Endometrial microvascular endothelial cells (primary cell): ENCODE results near the gene FXN. TPM values are rescaled to one million over a fixed set of nuclear protein-coding genes. Genes with fewer than 3 reads are reported as not detected.
"Not testable (repeated sequence)": the region's sequence is repeated elsewhere in the genome, so short reads cannot be mapped to it uniquely, and the experiment has no call there.

Experiments used
- in situ Hi-C: cut with HindIII; loops from 2 replicates; pipeline ENCODE4 v1.10.0; 2017; ENCODE audit warnings: low sequenced_read_pairs, low pct_unique_long_range_greater_than_20kb; ENCODE audit errors: inconsistent ontology term
- total RNA-seq: library from RNA; depleted of rRNA; stranded (reverse); fragments of >200 nt; gene quantifications from one replicate; pipeline ENCODE4 v1.2.3, GENCODE V29; 2015; ENCODE audit errors: inconsistent ontology term

FXN gene
- 20.3 TPM for total RNA-seq

- in situ Hi-C loops, result no loop called here
Measured at GRCh38 chr9:69035438-69036308, at the start of gene FXN. Gene FXN, plus strand, starts transcription at chr9:69035752. Its CDS starts 31 bp downstream, at chr9:69035783.

DNA sequence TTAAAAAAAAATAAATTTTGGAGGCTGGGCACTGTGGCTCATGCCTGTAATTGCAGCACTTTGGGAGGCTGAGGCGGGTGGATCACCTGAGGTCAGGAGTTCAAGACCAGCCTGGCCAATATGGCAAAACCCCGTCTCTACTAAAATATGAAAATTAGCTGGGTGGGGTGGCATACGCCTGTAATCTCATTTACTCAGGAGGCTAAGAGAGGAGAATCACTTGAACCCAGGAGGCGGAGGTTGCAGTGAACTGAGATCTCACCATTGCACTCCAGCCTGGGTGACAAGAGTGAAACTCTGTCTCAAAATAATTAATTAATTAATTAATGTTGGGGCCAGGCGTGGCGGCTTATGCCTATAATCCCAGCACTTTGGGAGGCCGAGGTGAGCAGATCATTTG, 48.6 kb upstream of the FXN start:
- in situ Hi-C loops, result not testable (repeated sequence)

DNA sequence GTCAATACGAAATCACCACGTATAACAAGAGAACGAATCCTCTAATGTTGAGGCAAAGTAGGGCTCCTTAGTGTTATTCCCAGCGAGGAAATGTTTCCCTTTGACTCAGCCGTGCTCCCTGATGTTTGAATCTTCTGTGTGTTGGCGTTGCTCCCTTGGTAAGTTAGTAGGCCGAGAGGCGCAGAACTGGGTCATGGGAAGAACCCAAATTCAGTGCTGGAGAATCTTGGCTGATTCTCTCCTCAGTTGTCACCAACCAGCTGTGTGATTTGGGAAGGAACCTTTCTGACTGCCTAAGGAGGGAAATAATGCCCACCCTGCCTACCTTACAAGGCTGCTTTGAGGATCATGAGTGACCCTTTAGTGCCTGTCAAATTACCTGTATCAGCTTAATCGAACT, 44.1 kb upstream of the FXN start:
- in situ Hi-C loops, result no loop called here

GRCh38 chr9:68995776-68996175, 39.8 kb upstream of the FXN start:
- in situ Hi-C loops, result no loop called here

DNA sequence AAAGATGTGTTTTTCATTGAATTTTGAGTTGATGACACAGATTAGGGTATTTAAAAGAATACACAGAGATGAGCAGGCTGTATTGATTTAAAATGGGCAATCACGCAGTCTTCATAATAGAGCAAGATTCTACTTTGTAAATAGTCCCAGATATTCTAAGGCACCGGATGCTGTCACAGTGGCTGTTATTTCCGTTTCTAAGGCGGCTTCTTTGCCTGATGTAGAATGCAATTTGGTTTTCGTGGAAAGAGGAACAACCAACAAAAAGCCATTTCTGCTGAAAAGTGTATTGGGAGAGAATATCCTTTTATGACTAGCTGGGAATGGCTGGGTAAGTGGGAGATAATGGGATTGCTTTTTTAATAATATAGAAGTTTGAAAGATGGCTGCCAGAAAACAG, 39.1 kb upstream of the FXN start:
- in situ Hi-C loops, result no loop called here

DNA sequence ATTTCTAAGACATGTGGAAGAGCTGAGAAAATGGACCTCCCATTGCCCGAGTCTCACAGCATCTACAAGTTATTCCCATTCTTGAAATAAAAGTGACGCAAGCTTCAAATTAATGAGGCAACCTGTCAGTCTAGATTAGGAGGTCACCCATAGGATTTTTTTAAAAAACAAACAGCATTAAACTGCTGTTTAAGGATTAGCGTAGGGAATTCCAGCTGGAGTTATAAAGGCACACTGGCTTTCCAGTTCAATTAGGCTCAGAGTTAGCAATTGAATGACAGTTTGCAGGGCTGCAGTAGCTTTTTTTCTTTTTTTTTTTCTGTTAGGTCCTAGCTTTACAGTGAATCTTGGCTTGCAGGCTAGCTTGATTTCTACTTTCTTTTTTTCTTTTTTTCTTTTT, 37.9 kb upstream of the FXN start:
- in situ Hi-C loops, result no loop called here

DNA sequence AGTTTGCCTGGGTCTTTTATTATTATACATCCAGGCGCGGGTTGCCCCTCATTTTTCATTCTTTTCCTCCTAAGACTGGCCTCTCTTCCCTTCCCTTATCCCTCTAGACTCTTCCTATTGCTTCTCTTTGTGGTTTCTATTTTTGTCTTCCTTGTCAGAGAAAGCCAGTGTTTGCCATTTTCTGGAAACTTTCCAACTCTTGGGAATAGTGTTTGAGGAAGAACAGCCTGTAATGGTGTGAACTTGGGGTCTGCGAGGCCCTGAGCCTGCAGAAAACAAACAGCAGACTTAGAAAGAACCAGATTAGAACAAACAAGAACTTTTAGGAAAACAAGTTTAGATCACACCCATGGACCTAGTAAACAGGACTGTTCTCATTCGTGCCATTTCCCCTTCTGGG, 37.2 kb upstream of the FXN start:
- in situ Hi-C loops, result no loop called here

- in situ Hi-C loops, result no loop called here
Measured at GRCh38 chr9:68998812-68999211, 36.7 kb upstream of the FXN start.

DNA sequence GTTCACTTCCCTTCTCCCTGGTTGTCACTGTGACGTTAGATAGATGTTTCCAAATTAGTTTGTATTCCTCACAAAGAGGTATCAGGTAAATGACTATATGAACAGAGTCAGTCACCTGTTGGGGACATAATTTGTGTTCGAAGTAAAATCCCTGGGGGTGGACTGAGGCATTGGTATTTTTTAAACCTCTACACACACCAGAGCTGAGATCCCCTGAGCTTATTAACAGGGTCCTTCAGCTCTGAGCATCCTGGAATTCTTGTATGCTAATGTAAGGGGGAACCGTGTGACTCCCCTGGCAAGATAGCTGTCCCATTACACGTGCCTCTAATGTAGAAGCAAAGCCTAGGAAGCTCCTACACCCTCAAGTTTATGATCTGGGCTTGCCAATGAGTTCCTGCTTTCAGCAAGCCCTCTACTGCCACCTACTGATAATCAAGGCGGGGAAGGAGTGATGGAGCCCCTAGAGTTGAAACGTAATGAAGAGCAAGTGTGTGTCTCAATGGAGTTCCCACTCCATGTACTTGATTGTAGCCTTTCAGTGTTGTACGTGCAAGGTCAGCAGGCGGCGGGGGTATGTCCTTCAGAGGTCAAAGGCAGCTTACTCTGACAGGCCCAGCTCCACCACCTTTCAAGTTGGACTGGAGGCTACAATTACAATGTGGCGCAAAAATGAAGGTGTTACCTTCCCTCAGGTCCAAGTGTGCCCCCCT, 36.0 kb upstream of the FXN start:
- in situ Hi-C loops, result no loop called here

GRCh38 chr9:69001921-69002320, 33.6 kb upstream of the FXN start:
- in situ Hi-C loops, result no loop called here

DNA sequence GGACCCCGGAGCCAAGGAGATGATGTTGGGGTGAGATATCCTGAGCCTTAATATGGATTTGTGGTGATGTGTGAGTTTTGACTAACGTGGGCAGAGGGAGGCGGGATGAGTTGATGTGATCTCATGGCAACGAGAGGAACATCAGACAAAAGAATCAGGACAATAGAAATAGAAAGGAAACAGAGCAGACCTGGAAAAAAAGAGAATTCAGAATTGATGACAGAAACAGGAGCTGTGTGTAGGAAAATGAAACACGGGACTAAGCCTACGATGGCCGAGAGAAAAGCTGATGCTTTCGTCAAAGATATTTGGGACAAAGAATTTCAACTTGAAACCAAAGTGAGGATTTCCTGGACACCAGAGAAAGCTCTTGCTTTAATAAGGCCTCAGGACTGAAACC, 32.5 kb upstream of the FXN start:
- in situ Hi-C loops, result no loop called here

GRCh38 chr9:69004836-69005235, 30.7 kb upstream of the FXN start:
- in situ Hi-C loops, result no loop called here

GRCh38 chr9:69009708-69010107, 25.8 kb upstream of the FXN start:
- in situ Hi-C loops, result no loop called here

DNA sequence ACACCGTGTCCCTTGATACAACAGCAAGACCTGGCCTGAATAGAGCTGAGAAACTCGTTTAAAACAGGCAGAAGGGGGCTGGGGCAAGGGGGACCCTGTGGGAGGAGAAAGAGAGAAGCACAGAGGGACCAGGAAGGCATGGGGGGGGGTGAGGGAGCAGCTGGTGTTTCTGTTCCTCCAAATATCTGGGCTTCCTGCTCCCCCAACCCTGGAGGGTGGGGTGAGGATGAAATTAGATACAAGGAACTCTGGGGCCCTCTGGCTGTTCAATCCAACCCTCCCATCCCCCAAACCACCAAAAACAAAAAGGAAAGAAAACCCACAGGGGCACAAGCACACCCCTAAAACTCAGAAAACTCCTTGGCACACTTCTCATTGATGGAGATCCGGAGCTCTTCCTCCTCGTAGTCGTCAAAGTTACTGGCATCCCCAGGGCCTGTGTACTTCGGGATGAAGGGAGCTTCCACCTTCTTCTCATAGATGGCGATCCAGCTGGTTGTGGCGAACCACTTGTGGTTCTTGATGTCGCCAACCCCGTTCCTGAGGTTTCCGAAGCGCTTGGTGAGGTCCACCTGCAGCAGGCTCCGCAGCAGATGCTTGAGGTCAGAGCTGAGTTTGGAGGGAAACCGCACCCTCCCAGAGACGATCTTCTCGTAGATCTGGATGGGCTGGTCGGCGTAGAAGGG, 22.7 kb upstream of the FXN start:
- in situ Hi-C loops, result no loop called here

DNA sequence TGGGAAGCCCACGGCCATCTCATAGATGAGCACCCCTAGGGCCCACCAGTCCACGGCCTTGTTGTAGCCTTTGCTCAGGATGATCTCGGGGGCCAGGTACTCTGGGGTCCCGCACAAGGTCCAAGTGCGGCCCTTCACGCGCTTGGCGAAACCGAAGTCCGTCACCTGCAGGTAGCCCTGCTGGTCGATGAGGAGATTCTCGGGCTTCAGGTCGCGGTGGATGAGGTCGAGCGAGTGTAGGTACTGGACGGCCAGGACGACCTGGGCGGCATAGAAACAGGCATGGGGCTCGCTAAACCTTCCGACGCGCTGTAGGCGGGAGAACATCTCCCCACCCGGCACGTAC, 22.2 kb upstream of the FXN start:
- in situ Hi-C loops, result no loop called here

DNA sequence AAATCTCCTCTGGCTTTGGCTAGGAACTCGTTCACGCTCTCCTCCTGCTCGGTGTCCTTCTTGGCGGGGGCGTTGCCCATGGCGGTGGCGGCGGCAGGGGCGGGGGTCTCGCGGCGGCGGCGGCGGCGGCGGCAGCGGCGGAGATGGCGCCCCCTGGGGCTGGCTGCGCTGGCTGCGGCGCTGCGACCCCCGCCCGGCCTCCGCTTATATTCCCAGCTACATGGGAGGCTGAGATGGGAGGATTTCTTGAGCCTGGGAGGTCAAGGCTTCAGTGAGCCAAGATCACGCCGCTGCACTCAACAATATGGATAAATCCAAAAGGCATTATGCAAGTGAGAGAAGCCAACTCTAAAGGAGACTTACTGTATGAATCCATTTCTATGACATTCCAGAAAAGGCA, 21.5 kb upstream of the FXN start, which contains the start of gene PRKACG:
Gene PRKACG, minus strand, starts transcription at position 101 of the 400 bp plus-strand sequence. Its CDS starts 21 bp downstream, at position 80.
- in situ Hi-C loops, result no loop called here

DNA sequence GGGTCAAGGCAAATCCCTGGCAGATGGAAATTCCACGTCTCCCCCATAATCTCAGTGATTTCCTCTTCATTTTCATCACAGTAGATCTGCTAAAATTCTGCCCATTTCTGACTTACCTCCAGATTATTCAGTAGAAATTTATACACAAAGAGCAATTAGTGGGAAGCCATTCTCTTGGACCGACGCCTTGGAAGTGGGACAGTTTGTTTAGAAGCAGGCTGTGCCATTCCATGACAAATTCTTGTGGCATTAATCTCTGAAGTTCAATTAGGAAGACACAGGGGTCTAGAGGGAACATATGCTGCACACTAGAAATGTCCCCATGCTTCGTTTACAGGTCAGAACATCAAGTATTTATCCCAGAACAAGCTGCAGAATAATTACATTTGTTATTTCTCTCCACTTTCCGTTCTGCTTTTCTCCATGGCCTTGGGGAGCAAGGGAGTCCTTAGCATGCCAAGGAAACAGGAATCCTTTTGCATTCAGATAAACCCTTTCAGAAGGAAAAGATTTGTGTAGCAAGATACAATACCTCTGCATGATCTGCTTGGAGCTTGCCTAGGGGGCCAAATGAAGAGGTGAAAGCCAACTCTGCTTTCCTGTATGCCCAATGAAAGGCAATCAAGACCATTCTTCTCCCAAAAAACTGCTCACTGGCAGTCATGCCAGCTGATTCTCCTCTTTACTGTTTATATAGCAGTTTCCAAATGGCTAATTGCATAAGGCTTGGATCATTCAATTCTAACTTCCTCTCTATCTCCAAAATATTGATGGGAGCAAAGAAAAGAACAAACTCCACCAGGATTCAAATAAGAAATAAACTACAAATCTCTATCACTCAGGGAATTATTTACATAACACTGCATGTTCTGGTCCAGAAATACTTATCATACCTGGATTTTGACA, 19.1 kb upstream of the FXN start:
- in situ Hi-C loops, result no loop called here

- in situ Hi-C loops, result no loop called here
Measured at GRCh38 chr9:69018737-69019136, 16.8 kb upstream of the FXN start.

DNA sequence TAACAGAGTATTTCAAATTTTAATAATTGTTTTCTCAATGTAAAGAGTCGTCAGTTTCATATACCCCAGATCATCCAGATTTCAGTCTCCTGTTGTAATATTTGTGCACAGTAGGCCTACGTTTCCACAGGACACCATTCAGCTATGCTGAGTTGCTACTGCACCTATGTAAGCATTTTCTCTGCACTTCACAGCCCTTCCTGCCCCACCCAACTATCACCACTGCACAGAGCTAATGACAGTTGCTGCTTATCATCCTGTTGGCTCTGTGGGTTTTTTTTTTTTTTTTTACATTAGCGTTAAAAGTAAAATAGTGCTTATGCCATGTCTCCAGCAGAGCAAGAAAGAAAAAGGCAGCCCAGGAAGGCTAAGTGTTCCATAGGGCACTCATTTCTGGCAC, 15.7 kb upstream of the FXN start:
- in situ Hi-C loops, result no loop called here
